ENCODE data around the gene MAPK9.

MAPK9 gene

DNA sequence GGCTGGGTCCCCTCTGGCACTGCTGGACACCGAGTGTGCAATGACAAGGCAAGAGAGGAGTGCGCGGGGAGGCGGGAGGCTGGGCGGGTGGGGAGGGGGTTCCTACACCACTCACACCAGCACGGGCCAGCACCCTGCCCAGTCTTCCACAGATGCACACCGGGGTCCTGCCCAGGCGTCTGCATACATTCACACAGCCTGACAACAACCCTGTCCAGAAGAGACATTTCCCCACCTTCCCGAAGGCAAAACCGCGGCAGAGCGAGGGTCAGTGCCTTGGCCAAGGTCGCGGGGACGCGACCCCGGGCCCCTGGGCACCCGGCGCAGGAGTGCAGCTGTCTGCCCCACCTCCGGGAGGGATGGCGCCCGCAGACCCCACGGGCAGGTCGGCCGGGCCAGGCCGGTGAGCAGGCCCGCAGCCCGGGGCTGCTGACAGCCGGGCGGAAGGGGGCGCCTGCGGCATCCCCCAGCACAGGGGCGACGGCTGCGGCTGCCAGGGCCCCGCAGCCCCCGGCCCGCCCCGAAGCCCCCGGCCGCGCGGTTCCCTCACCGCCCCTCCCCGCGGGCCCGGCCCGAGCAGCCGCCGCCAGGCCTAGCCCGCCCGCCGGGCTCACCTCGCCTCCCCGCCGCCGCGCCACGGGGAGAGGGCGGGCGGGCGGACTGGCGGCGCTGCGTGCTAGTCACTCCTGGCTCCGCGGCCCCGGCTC, 496 bp downstream of the MAPK9 start:
- DNase-seq: peak; percentile 50

DNA sequence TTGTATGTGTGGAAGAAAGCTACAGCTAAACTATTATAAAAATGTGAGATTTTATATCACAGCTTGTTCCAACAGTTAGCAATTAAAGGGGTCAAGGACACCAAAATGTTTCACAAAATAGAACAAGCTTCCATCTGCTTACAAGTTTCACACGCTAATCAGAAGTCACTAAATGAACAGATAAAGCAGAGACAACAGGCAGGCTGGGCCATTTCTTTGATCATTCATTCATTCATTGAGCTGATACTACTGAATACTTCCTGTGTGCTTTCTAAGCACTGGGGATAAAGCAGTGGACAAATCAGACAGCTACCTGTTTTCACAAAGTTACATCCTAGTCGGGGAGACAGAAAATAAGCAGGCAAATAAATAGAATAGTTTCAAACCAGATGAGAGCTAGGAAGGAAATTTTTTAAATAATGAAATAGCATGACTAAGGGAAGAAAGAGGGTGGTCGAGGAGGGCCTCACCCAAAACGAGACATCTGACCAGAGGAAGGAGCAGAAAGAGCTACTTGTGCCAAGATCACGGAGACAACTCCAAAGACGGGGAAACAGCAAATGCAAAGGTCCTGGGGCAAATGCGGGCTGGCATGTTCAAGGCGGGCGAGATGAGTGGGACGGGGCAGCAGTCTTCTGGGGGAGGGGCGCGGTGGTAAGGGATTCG, 1.2 kb downstream of the MAPK9 start:
- DNase-seq: peak; percentile 20

DNA sequence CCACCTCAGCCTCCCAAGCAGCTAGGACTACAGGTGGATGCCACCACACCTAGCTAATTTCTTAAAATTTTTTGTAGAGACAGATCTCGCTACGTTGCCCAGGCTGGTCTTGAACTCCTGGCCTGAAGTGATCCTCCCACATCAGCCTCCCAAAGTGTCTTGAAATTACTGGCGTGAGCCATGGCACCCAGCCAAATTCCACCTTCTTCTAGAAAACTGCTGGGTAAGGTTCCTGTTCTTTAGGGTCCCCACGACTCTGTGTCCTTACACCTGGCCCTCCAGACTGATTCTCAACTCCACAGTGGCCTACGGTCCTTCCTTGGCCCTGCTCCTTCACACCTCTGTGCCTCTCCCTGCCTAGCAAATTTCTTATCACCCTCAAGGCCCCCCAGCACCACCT, 1.9 kb downstream of the MAPK9 start:
- DNase-seq: peak; percentile 35

DNA sequence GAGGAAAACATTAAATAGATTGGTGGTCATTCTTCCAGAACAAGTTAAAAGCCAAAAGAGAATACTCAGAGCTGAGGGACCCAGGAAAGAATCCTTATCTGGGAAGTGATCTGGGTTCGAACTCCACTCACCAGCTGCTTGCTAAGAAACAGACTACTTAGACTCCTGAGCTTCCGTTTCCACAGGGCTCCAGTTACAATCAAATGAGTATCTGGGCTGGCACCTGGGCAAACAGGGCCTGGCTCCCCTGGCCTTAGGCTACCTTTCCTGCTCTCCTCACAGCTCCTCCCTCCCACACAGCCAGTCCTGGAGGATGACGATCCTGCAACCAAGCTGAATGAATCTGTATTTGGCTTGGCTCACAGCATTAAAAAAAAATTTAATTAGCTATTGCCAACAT, 2.5 kb downstream of the MAPK9 start:
- peak; percentile 86 for DNase-seq

DNA sequence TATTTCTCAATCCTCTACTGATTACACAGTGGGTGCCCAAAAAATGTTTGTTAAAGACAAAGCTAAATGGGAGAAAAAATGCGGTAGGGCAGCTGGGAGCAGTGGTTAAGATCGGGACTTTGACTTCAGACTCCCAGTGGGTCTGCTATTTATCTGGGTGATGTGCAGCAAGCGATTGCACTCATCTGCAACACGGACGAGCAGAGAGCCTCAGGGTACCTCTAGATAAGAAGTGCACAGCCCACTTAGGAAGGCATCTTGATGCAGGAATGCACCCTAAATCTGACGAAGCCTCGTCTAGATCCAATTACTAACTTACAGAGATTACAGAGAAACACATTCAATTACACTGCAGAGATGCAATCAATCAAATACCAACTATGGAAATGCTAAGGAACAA, 4.0 kb downstream of the MAPK9 start:
- DNase-seq: no peak

DNA sequence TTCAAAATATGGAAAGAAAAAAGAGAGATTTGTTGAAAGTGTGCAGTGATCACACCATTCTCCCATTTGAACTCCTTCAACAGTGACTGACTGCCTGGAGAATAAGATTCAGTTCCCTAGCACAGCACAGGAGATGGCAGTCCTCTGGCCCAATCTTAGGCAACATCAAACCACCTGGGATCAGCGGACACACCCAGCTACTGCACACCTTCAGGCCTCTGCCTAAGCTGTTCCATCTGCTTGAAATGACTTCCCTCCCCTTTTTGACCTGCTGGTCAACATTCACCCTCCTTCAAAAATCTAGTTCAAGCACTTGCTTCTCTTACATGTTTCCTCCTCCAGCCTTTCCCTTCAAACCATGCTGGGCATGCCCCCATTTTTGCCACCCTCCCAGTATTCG, 4.5 kb downstream of the MAPK9 start:
- DNase-seq: peak; percentile 16

DNA sequence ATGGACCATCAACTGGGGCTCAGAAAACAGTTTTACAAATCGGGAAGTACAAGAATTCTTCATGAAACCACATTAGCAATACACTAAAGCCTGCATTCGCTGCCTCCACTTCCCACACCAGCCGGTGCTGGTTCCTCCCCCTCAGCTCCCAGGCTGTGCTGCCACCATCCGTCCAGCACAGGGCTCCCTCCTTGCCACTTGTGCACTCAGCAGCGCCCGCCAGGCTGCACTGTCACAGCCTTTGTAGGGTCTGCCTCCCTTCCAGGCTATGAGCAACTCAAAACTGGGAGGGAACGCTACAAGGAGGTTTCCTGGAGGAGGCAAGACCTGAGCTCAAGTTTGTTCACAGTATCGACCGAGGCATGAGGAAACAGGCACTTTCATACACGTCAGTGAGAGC, 7.7 kb downstream of the MAPK9 start:
- no peak for DNase-seq

DNA sequence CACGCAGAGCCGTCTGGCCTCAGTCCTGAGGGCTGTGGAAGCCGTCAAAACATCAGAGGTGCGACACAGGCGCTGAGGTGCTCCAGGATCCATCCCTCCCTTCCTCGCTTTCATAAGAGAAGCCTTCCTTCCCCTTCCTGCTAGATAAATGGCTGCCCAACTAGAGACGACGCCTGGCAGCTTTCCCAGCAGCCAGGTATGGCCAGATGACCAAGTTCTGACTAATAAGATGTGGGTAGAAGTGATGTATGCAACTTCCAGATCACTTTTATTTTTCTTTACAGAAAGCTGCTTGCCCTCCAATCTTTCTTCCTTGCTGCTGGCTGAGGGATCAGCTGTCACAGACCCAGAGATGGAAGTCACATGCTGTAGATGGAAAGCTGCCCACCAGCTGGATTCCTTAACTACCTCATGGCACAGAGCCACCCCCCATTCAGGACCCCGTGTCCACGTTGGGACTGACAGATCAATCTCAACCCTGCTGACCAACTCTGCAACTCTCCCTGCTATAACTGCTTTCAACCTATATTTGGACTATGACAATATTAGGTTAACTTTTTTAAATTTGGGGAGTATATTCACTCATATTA, 8.8 kb downstream of the MAPK9 start:
- no peak for DNase-seq

DNA sequence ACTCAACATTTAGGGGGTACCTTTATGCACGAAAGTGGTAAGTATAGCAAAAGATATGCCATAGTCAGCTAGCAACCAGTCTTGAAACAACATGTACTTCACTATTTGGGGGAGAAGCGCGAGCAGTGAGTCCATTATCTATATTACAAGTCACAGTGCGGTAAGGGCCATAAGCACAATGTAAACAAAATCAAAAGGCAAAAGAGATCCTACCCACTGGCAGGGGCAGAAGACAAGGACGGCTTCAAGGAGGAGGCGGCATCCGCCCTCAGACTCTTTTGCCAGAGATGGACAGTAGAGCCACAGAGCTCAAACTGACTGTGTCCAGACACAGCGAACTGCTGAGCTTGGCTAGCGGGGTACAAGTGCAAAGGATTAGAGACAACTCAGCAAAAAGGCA, 9.6 kb downstream of the MAPK9 start:
- no peak for DNase-seq

DNA sequence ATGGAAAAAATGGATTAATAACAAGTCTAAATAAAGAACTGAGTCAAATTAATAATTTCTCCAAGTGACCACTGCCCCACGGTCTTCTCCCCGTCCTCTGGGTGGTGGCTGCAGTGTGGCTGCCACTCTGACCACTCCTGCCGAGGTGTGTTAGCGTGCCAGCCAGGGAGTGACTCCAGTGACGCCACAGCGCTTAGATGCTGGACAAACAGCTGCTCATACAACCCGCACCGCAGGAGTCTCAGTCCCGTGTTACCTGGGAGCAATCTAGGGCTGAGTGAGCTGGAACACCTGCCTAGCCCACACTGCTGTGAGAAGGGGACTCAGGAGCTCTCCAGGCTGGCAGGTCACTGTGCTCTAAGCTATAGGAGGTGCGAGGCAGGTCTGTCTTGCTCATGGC, 10.2 kb downstream of the MAPK9 start:
- DNase-seq: peak; percentile 94

DNA sequence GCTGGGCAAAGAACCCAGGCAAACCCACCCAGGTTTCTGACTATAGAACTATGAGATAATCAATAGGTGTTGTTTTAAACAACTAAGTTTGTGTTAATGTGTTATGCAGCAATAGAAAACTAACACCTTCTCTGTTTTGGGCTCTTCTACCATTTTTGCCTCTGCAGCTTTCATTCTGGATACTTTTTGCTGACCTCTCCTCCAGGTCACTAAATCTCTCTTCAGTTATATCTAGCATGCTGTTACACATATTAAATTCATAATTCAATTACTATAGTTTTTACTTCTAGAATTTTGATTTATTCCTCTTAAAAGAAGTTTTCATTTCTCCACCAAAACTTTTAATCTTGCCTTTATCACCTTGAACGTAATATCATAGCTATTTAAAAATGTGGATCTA, 17.2 kb downstream of the MAPK9 start:
- no peak for DNase-seq

DNA sequence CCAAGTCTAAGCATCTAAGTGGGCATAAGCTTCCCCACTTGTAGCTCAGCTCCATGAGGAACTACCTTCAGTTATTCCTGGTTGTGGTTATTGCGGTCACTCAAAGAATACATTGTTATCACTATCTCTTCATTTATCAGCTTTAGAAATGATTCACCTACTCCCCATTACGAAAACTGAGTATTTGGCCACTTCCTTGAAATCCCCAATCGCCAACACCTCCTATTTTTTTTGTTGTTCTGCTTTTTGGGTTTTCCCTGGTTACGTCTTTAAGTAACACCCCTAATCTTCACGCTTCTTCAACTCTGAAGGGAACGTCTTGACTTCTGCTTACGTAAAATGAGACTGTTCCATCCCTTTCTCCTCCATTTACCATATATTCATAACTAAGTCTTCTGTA, 20.7 kb downstream of the MAPK9 start:
- DNase-seq: no peak

DNA sequence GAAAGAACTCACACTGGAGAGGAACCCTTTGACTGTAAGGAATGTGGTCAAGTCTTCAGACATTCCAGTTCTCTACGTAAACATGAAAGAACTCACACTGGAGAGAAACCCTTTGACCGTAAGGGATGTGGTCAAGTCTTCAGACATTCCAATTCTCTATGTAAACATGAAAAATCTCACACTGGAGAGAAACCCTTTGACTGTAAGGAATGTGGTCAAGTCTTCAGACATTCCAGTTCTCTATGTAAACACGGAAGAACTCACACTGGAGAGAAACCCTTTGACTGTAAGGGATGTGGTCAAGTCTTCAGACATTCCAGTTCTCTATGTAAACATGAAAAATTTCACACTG, 32.6 kb downstream of the MAPK9 start:
- no peak for DNase-seq

DNA sequence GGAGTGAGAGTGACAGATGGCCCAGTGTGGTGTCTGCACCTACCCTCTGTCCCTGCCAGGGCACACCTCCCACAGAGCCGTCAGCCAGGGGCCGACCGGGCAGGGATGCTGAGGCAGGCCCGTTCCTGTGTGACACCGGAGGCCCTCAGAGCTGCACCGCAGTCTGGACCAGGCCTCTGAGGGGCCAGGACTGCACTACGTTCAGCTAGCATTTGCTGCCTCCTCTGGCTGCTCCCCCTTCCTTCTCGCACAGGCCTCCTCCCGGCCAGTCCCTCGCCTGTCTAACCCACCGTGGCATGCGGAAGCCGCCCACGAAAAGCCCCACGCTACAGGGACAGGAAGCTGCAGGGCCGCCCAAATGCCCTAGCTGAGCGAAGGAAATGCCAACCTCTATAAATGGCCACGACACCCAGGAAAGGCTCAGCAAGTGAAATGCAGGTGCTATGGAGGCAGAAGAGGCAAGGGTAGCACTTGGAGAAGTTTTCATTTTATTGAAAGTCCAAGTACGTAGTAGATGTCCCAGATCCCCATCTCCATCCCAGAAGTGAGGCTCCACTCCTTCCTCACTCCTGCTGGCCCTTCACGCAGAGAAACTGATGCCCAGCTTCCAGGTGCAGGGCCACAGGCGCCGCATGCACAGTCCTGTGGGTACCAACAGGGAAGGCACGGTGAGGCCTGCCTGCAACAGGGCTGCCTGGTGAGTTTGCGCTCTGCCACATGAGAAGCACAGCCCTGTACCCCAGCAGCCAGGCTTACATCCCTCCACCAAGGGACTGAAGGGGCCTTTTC, 38.7 kb downstream of the MAPK9 start:
- no peak for DNase-seq

DNA sequence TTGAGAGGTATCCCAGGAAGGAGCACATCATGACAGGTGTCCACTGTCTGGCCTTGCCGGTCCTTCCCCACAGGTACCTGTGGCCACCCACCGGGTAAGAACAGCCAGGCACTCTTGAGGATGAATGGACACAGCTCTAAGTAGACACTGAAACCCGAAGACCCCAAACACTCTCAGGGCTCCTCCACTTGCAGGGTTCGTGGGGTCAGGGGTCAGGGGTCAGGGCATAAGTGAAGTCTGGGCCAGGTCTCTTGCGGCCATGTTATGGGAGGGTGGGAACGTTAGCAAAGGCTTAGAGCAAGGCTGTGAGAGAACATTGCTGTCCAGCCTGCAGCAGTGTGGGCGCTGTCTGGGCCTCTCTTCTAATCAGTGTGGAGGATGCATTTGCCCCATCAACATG, 40.0 kb downstream of the MAPK9 start:
- no peak for DNase-seq

DNA sequence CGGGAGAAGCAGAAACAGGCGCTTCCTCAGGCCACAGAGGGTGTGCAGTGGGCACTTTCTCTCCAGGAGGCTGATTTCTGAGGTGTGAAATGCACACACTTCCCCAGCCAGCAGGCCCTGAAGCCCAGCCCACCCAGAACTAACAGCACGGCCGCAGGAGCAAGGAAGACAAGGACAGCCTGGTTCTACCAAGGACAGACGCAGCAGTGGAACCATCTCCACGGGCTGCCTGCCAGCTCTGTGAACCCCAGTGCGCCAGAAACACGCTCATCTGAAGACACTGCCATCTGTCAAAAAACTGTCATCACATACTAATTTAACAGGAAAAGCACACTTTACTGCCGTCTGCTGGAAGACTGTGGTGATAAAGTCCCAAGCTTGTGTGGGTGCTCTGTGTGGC, 40.7 kb downstream of the MAPK9 start:
- DNase-seq: no peak

DNA sequence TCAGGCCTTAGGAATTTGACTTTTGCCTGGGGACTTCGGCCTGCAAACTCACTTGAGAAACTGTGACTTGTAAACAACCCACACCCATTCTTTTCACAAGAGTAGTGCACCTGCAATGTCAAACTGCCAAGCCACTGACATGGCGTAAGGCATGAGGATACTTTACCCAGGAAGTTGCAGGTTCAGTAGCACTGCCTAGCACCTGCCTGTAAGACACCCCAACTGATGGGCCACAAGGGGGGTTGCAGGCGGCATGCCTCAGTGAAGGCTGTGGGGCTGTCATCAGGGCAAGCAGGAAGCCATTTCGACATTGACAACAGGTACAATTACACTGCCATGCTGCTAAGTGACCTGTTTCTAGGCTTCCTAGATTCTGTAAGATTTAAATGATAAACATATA, 41.6 kb downstream of the MAPK9 start:
- DNase-seq: no peak

DNA sequence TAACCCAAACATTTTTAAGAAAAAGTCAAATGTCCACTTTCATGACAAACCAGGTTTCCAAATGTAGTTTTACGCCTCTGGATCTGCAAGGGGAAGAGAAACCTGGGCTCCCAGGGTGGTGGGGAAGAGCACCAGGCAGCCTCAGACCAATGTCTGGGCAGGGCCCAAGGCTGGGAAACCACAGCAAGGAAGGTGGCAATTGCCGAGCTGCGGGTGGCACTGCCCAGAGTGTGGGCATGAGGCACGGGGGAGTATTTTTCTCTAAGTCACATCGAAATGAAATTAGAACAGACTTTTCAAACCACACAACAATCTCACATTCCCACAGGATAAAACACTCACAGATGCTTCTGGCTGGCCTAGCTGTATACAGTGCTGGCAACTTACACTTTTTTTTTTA, 50.3 kb downstream of the MAPK9 start:
- DNase-seq: no peak

DNA sequence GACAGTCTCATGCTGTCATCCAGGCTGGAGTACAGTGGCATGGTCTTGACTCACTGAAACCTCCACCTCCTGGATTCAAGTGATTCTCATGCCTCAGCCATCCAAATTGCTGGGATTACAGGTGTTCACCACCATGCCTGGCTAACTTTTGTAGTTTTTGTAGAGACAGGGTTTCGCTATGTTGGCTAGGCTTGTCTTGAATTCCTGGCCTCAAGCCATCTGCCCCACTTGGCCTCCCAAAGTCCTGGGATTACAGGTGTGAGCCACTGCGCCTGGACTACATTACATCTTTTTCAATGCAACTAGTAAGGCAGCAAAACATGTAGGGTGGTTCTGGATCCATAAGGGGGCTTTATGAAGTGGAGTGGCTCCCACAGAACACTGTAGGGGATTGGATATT, 53.3 kb downstream of the MAPK9 start:
- no peak for DNase-seq

DNA sequence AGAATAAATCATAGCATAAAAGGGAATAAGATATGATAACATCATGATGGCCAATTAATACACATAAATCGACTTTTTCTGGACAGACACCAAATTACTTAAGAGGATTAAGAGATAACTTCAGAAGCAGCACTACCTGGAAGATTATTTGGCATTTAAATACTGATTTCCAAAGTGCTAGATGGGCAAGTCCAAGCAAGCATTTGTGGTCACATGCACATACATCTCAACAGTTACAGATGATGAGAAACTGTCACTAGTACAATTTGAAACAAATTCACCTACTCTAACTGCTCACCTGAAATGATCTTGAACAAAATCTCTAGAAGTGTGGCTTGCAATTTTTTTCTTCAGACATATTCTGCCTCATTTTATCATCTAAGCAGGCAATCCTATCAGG, 56.0 kb downstream of the MAPK9 start:
- DNase-seq: no peak

DNA sequence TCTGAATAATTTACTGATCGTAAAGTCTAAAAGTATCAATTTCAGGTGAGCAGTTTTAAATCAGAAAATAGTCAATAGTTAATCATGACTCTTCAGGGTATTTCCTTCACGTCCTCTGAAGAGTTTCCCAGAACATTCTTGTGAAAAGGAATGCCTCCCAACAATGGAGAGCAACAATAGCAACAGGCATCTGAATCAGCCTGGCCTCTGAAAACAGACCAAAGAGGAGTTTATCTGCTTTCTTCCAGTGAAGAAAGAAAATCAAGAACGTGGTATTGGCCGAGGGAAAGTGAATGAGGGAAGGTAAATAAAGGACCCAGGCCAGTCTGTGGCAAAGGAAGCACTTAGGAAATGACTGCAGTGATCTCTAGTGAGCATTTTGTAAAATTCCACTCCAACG, 56.8 kb downstream of the MAPK9 start:
- DNase-seq: no peak

DNA sequence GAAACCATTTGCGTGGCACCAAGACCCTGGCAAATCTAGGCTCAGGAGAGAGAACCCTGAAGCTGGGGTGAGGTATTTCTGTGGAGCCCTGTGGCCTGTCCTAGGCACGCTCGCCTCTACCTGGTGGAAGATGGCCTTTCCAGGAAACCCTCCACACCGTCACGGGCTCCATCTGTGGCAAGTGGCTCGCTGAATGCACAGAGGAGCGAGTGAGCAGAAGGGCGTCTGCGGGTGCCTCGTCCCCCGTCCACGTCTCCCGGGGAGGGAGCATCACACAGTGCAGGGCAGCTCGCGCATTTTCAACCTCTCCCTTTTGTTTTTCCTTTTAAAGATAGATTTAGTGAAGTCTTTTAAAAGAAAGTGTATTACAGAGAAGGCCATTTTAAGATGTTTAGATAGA, 57.6 kb downstream of the MAPK9 start:
- no peak for DNase-seq

DNA sequence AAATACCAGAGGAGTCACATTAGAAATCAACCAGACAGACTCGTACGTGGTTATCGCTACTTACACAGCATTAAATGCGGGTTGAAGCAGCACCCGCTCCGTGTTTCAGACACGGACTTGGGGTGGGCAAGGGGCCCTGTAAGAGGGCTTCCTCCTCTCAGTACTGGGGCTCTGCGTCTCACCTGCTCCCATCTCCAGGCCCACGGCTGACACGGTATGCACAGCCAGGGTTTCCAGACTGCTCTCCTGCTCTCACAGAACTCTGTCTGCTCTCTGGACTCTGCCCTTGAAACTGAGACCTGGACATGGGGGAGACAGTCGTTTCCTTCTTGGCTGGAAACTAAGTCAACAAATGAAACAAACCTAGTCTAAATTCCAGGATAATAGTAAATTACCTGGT, 58.2 kb downstream of the MAPK9 start:
- no peak for DNase-seq

DNA sequence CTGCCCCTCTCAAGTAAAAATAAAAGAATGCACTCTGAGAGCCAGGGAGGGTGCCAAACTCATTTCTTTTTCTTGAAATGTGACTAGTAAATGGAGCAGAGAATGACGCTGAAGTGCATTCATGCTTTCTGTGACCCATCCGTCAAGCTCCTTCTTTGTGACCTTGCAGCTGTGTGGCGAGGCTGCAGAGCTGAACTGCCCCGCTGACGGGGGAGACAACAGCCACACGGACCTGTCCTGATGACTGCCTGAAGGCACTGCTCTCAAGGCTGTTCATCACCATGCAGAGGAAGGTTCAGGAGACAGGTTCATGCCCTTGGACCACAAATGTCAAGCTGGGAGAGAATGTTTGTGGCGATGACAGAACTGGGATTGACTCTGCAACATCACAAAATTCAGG, 61.9 kb downstream of the MAPK9 start:
- no peak for DNase-seq

All from NCI-H69 (cell line).